ENCODE results near the gene THSD7B. TPM values are rescaled to one million over a fixed set of nuclear protein-coding genes. Genes with fewer than 3 reads are reported as not detected.
"Not testable (repeated sequence)": the region's sequence is repeated elsewhere in the genome, so short reads cannot be mapped to it uniquely, and the experiment has no call there.

THSD7B gene
- total RNA-seq, 1 donor from 2014 or later = 1.2 TPM

DNA sequence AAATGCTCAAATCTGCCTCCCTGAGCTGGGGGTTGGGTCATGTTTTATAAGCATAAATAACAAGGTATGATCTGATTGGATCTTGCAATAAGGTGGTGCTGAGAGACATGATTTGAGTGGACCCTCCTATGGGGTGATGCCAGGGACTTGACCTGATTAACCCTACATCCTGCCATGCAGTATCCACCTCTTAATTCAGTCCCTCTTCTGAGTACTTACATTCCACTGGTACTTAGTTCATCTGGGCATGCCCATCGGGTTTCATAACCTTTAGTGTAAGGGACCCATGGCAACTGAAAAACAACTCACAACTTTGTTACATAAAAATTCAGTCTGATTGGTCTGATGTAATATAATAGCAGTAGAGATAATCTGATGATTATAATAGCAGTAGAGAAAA, 801.0 kb downstream of the THSD7B start:
- Histone ChIP-seq H3K4me3 (no peak overlapping the region), H3K27ac (no peak overlapping the region), H3K9ac (no peak overlapping the region), H3F3A (ENCODE audit: low read depth) (no peaks in the 10 kb centered on the region), H3K27me3 (no peaks in the 10 kb centered on the region), H3K79me2 (ENCODE audit: low read depth) (no peaks in the 10 kb centered on the region), H3K36me3 (no peaks in the 10 kb centered on the region), H3K4me1 (no peaks in the 10 kb centered on the region), H4K20me1 (ENCODE audit: low read depth) (no peaks in the 10 kb centered on the region), H3K9me3 (ENCODE audit: low read depth) (no peaks in the 10 kb centered on the region), H2AFZ (replicated peaks) (no peak overlapping the region), H3K4me2 (no peak overlapping the region)
- no peaks in the 10 kb centered on the region for H3K36me3 Mint-ChIP-seq
- no peak for DNase-seq (ENCODE audit: low spot score)
- H3K4me3 Mint-ChIP-seq = no peak overlapping the region
- H3K27me3 Mint-ChIP-seq (ENCODE audit: insufficient read depth, low read depth) = no peaks in the 10 kb centered on the region
- H3K9me3 Mint-ChIP-seq = no peaks in the 10 kb centered on the region
- no peak overlapping the region for H3K27ac Mint-ChIP-seq
- H3K4me1 Mint-ChIP-seq = no peaks in the 10 kb centered on the region
- TF ChIP-seq EZH2phosphoT487 (IDR thresholded peaks at IDR 0.05) (no peak), EZH2 (IDR thresholded peaks at IDR 0.05) (no peak)
- TF ChIP-seq, protein P1, sequence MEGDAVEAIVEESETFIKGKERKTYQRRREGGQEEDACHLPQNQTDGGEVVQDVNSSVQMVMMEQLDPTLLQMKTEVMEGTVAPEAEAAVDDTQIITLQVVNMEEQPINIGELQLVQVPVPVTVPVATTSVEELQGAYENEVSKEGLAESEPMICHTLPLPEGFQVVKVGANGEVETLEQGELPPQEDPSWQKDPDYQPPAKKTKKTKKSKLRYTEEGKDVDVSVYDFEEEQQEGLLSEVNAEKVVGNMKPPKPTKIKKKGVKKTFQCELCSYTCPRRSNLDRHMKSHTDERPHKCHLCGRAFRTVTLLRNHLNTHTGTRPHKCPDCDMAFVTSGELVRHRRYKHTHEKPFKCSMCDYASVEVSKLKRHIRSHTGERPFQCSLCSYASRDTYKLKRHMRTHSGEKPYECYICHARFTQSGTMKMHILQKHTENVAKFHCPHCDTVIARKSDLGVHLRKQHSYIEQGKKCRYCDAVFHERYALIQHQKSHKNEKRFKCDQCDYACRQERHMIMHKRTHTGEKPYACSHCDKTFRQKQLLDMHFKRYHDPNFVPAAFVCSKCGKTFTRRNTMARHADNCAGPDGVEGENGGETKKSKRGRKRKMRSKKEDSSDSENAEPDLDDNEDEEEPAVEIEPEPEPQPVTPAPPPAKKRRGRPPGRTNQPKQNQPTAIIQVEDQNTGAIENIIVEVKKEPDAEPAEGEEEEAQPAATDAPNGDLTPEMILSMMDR (IDR thresholded peaks at IDR 0.05) = no peak

DNA sequence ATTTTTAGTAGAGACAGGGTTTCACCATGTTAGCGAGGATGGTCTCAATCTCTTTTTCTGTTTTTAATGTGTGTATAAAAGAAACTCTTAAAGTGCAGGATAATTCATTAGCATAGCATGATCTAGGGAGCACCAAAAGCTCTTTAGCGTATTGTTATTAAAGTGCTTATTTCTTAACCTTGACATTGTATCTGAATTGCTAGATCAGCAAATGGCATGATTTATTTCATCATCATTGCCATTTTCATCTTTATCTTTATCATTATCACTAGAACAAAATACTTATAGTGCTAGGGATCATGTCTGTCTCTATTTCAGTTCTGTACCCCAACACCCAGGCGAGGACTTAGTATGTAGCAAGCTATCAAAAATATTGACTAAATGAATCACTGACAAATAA, 805.1 kb downstream of the THSD7B start:
- Histone ChIP-seq H3K27me3 (no peaks in the 10 kb centered on the region), H3K9ac (no peak overlapping the region), H3K4me1 (no peaks in the 10 kb centered on the region), H3K36me3 (no peaks in the 10 kb centered on the region), H3K4me2 (no peak overlapping the region), H3F3A (ENCODE audit: low read depth) (no peaks in the 10 kb centered on the region), H3K27ac (no peak overlapping the region), H3K79me2 (ENCODE audit: low read depth) (no peaks in the 10 kb centered on the region), H4K20me1 (ENCODE audit: low read depth) (no peaks in the 10 kb centered on the region), H2AFZ (replicated peaks) (no peak overlapping the region), H3K4me3 (no peak overlapping the region), H3K9me3 (ENCODE audit: low read depth) (no peaks in the 10 kb centered on the region)
- no peaks in the 10 kb centered on the region for H3K4me1 Mint-ChIP-seq
- H3K9me3 Mint-ChIP-seq = no peaks in the 10 kb centered on the region
- no peak for DNase-seq (ENCODE audit: low spot score)
- H3K4me3 Mint-ChIP-seq = no peak overlapping the region
- no peaks in the 10 kb centered on the region for H3K27me3 Mint-ChIP-seq (ENCODE audit: insufficient read depth, low read depth)
- H3K36me3 Mint-ChIP-seq = no peaks in the 10 kb centered on the region
- TF ChIP-seq, protein P1 (IDR thresholded peaks at IDR 0.05) = no peak
- TF ChIP-seq EZH2 (IDR thresholded peaks at IDR 0.05) (no peak), EZH2phosphoT487 (IDR thresholded peaks at IDR 0.05) (no peak)
- H3K27ac Mint-ChIP-seq = no peak overlapping the region

DNA sequence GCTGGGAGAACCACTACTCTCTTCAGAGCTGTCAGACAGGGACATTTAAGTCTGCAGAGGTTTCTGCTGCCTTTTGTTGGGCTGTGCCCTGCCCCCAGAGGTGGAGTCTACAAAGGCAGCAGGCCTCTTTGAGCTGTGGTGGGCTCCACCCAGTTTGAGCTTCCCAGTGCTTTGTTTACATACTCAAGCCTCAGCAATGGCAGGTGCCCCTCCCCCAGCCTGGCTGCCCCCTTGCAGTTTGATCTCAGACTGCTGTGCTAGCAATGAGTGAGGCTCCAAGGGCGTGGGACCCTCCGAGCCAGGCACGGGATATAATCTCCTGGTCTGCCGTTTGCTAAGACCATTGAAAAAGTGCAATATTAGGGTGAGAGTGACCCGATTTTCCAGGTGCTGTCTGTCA, 822.5 kb downstream of the THSD7B start:
- not testable (repeated sequence) for H3K27me3 ChIP-seq; H3F3A ChIP-seq (ENCODE audit: low read depth); H3K36me3 Mint-ChIP-seq; H3K36me3 ChIP-seq; H3K4me2 ChIP-seq; H3K79me2 ChIP-seq (ENCODE audit: low read depth); H3K27me3 Mint-ChIP-seq (ENCODE audit: insufficient read depth, low read depth); H4K20me1 ChIP-seq (ENCODE audit: low read depth); H3K4me3 Mint-ChIP-seq; H3K4me1 ChIP-seq; H3K4me1 Mint-ChIP-seq; H3K9ac ChIP-seq; H3K27ac ChIP-seq; H3K4me3 ChIP-seq; H3K9me3 ChIP-seq (ENCODE audit: low read depth); H3K27ac Mint-ChIP-seq; H2AFZ ChIP-seq (replicated peaks)
- peak; percentile 8 for DNase-seq (ENCODE audit: low spot score)
- peaks cover 17% of the 10 kb centered on the region for H3K9me3 Mint-ChIP-seq

DNA sequence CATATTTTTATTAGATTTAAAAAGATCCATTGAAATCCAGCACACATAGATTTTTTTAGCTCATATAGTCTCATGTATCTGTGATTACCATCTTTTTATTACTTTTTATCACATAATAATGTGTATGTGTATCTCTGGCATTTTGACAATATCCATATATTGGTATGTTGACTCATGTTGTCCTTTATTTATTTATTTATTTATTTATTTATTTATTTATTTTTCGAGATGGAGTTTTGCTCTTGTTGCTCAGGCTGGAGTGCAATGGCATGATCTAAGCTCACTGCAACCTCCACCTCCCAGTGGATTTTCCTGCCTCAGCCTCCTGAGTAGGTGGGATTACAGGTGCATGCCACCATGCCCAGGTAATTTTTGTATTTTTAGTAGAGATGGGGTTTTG, 823.2 kb downstream of the THSD7B start:
- not testable (repeated sequence) for H3K36me3 Mint-ChIP-seq, H3K4me3 ChIP-seq

More for the DNA sequence above, 823.2 kb downstream of the THSD7B start:
- H3K9ac ChIP-seq; H3K27me3 Mint-ChIP-seq (ENCODE audit: insufficient read depth, low read depth); H3K27ac Mint-ChIP-seq; H3K27ac ChIP-seq; H3K79me2 ChIP-seq (ENCODE audit: low read depth); H3K4me1 ChIP-seq; H3K36me3 ChIP-seq; H3K27me3 ChIP-seq; H3K4me2 ChIP-seq; H3K9me3 ChIP-seq (ENCODE audit: low read depth); DNase-seq (ENCODE audit: low spot score); H3K4me3 Mint-ChIP-seq; H3K4me1 Mint-ChIP-seq; H2AFZ ChIP-seq (replicated peaks); H4K20me1 ChIP-seq (ENCODE audit: low read depth); H3F3A ChIP-seq (ENCODE audit: low read depth): not testable (repeated sequence)
- peaks cover 15% of the 10 kb centered on the region for H3K9me3 Mint-ChIP-seq

Data from neural progenitor cell (in vitro differentiated cells).